Upper lobe of left lung (tissue), 6 donors: ENCODE data around the gene PRRC2C. TPM values are rescaled to one million over a fixed set of nuclear protein-coding genes. Genes with fewer than 3 reads are reported as not detected.

ENCODE experiments used
- ATAC-seq, 2 donors: fragments of 200-7000 bp; cut with Tn5 transposase; one replicate each; pipeline ENCODE4 v1.9.1; 2022; ENCODE audit warnings: mild to moderate bottlenecking in 2 of 2, moderate library complexity in 2 of 2; ENCODE audit not compliant: low FRiP score in 2 of 2
- DNase-seq, 2 donors: peaks; one replicate each; pipeline ENCODE4 v3.0.0-alpha.2; 2019 to 2020
- H3K27ac ChIP-seq, 4 donors: fragments of 200-600 bp; sonication (generic); one replicate each; pipeline ENCODE4 v1.5.1; 2016 to 2019
- H3K27me3 ChIP-seq, 4 donors: fragments of 200-600 bp; sonication (generic); one replicate each; pipeline ENCODE4 v1.5.1; 2017 to 2019
- H3K36me3 ChIP-seq, 4 donors: fragments of 200-600 bp; sonication (generic); one replicate each; pipeline ENCODE4 v1.5.1; 2016 to 2019
- H3K4me1 ChIP-seq, 4 donors: fragments of 200-600 bp; sonication (generic); one replicate each; pipeline ENCODE4 v1.5.1; 2018 to 2019
- H3K4me3 ChIP-seq, 4 donors: fragments of 200-600 bp; sonication (generic); one replicate each; pipeline ENCODE4 v1.5.1; 2017 to 2019; ENCODE audit warnings: mild to moderate bottlenecking in 2 of 4, moderate library complexity in 1 of 4
- H3K9me3 ChIP-seq, 4 donors: fragments of 200-600 bp; sonication (generic); one replicate each; pipeline ENCODE4 v1.5.1; 2018 to 2019
- EP300 ChIP-seq, 4 donors: sonication (generic); formaldehyde crosslinking; IDR thresholded peaks; one replicate each; pipeline ENCODE4 v1.5.1; 2017; ENCODE audit warnings: antibody characterized with exemption in 4 of 4, control low read depth in 2 of 4
- POLR2A ChIP-seq, 4 donors: fragments of 450-650 bp; IDR thresholded peaks; one replicate each; pipeline ENCODE4 v1.5.1; 2016 to 2017; ENCODE audit warnings: antibody characterized with exemption in 4 of 4, mild to moderate bottlenecking in 2 of 4
- POLR2AphosphoS5 ChIP-seq, 2 donors: sonication (generic); formaldehyde crosslinking; IDR thresholded peaks; one replicate each; pipeline ENCODE4 v1.5.1; 2017; ENCODE audit warnings: antibody characterized with exemption in 2 of 2
- WGBS, 2 donors: methylation state at CpG; one replicate each; pipeline ENCODE4 v1.1.5; 2017 to 2018; 5-methylcytosine and 5-hydroxymethylcytosine counted together
- total RNA-seq, 6 donors: library from RNA; depleted of rRNA in 4 of 6; stranded (reverse); fragments of >200 nt in 4 of 6; gene quantifications; one replicate each; pipeline versions ENCODE4 v1.1.0 to v1.2.1, GENCODE V29; 2016 to 2021
- TF ChIP-seq, protein P1 (sequence below), 6 experiments: fragments of 450-650 bp in 4 of 6; fragments of 200-600 bp in 2 of 6; sonication (generic) in 2 of 6; IDR thresholded peaks; one replicate each; pipeline ENCODE4 v1.5.1; 2016 to 2019; ENCODE audit warnings: antibody characterized with exemption in 6 of 6
- donor health status: DM: no; HTN: no; CAD: no; lungs with moderate emphysema.
- donor health status: DM: no; HTN: yes; CAD: no; lungs with severe emphysema.

Gene PRRC2C
- total RNA-seq, 6 donors from 2014 or later = 92.8 to 131 (median 112) TPM

DNA sequence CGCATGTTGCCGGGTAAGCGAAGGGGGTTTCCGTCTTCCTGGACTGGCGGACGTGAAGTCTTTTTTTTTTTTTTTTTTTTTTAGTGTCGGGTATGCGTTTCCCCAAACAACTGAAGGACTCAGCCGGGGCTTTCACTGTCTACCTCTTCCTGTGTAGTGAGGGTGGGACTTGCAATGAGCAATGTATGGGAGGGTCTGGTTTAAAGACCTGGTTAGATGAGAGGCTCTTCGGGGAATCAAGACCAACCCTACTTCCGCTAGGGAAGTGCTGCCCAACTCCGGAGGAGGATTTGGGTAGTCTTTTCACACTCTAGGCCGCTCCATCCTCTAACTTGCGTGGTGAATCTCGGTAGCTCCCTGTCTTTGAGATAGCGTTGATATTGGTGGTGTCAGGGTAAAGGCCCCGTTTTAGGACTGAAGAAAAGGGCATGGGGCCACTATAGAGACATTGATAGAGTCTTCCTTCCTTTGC, 754 bp downstream of the PRRC2C start:
- peak overlapping the region; percentile 67 to 94 (median 90) for H3K4me3 ChIP-seq
- no peaks in the 10 kb centered on the region for H3K27me3 ChIP-seq
- H3K4me1 ChIP-seq = peaks cover 36 to 49% (median 37%) of the 10 kb centered on the region in 4 donors
- peaks cover 0 to 6% (median 0%) of the 10 kb centered on the region in 4 donors for H3K36me3 ChIP-seq
- H3K9me3 ChIP-seq = no peaks in the 10 kb centered on the region
- peak; percentile 31 to 43 for TF ChIP-seq POLR2AphosphoS5 (IDR thresholded peaks at IDR 0.05)
- TF ChIP-seq EP300 (IDR thresholded peaks at IDR 0.05) = no peak
- DNase-seq (peak in 1 of 2 donors; percentile 45), ATAC-seq (peak; percentile 64 to 71)
- WGBS, 2 donors = 0% methylated on average over 17 of the region's 17 CpGs
- peak overlapping the region; percentile 99 to 100 (median 100) for H3K27ac ChIP-seq

DNA sequence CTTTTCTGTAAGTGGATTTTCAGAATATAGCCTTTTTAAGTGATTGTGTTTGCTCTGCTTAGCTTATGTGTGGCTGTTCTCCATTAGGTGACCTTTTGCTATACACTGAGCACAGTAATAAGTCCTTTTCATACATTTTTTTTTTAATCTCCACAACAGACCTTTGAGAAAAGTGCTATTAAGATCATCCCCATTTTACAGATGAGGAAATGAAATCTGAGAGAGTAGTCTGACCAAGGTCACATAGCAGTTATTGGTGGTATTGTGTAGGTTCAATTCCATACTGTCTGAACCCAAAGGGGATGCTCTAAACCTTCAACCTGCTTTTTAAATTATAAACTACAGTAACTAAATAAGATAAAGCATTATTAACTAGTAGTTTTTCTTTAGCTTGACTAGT, 1.7 kb downstream of the PRRC2C start:
- no peaks in the 10 kb centered on the region for H3K9me3 ChIP-seq
- peak overlapping the region in 1 of 4 donors; percentile 100 for H3K27ac ChIP-seq
- peaks cover 0 to 6% (median 0%) of the 10 kb centered on the region in 4 donors for H3K36me3 ChIP-seq
- DNase-seq (no peak), ATAC-seq (no peak)
- TF ChIP-seq, protein P1, sequence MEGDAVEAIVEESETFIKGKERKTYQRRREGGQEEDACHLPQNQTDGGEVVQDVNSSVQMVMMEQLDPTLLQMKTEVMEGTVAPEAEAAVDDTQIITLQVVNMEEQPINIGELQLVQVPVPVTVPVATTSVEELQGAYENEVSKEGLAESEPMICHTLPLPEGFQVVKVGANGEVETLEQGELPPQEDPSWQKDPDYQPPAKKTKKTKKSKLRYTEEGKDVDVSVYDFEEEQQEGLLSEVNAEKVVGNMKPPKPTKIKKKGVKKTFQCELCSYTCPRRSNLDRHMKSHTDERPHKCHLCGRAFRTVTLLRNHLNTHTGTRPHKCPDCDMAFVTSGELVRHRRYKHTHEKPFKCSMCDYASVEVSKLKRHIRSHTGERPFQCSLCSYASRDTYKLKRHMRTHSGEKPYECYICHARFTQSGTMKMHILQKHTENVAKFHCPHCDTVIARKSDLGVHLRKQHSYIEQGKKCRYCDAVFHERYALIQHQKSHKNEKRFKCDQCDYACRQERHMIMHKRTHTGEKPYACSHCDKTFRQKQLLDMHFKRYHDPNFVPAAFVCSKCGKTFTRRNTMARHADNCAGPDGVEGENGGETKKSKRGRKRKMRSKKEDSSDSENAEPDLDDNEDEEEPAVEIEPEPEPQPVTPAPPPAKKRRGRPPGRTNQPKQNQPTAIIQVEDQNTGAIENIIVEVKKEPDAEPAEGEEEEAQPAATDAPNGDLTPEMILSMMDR (IDR thresholded peaks at IDR 0.05) = no peak
- no peak for TF ChIP-seq POLR2AphosphoS5 (IDR thresholded peaks at IDR 0.05)
- no peak for TF ChIP-seq EP300 (IDR thresholded peaks at IDR 0.05)
- H3K4me1 ChIP-seq = peaks cover 37 to 53% (median 42%) of the 10 kb centered on the region in 4 donors
- H3K27me3 ChIP-seq = no peaks in the 10 kb centered on the region
- peak overlapping the region in 2 of 4 donors; percentile 67 to 87 for H3K4me3 ChIP-seq

DNA sequence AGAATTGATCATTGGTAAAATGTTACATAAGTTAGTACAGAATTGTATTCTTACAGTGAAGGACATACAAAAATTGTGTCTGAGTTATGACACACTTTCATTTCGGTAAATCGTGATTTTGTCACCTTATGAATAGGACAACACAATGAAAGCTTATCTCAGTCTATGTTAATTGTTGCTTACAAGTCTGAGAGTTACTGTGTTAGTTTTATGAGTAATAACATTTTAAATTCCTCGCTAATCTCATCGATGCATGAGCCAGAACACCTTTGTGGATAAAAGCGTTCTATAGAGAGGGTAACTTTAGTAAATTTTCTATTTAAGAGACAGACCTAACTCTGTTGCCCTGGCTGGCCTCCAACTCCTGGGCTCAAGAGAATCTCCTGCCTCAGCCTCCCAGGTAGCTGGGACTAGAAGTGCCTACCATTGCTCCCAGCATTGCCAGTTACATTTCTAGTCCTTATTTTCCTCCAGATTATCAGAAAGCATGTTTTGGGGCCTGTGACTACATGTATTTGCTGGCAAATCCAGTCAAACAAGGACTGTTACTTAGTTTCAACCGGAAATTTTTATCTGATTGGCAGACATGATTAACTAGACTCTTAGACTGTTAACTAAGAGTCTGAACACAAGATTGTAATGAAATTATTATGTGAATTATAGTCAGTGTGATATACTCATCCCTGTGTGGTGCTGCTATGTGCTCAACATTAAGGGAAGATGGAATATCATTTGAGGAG, 3.0 kb downstream of the PRRC2C start:
- TF ChIP-seq, protein P1 (IDR thresholded peaks at IDR 0.05) = no peak
- TF ChIP-seq POLR2A (IDR thresholded peaks at IDR 0.05) = no peak
- Histone ChIP-seq H3K27ac (peak overlapping the region in 1 of 4 donors; percentile 23), H3K4me1 (peaks cover 39 to 66% (median 50%) of the 10 kb centered on the region in 4 donors), H3K27me3 (no peaks in the 10 kb centered on the region), H3K9me3 (no peaks in the 10 kb centered on the region), H3K4me3 (no peak overlapping the region), H3K36me3 (peaks cover 0 to 6% (median 0%) of the 10 kb centered on the region in 4 donors)
- DNase-seq (no peak), ATAC-seq (no peak)
- WGBS, 2 donors = 55 to 59% methylated on average over 6 of the region's 6 CpGs

DNA sequence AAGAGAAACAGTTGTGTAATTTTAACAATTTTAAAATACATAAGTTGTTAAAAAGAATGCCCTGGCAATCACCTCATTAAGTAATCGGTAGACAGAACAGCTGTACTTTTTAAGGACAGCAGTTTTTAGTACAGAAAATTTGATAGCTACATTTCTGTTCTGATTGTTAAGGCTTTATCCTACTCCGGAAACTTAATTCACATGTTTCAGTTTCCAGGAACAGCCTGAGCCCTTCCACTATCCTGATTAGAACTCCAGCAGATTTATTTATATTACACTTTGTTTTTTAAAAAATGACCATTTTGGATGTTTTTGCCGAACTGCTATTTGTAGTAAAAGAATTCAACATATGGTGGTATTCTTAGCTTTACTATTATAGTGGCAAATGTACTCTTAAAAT, 8.7 kb downstream of the PRRC2C start:
- no peak for DNase-seq
- Histone ChIP-seq H3K4me1 (peaks cover 41 to 92% (median 46%) of the 10 kb centered on the region in 4 donors), H3K27ac (peak overlapping the region in 2 of 4 donors; percentile 1 to 16), H3K36me3 (peaks cover 0 to 6% (median 0%) of the 10 kb centered on the region in 4 donors), H3K27me3 (no peaks in the 10 kb centered on the region), H3K4me3 (no peak overlapping the region), H3K9me3 (no peaks in the 10 kb centered on the region)
- ATAC-seq = no peak
- no peak for TF ChIP-seq POLR2A (IDR thresholded peaks at IDR 0.05)
- no peak for TF ChIP-seq EP300 (IDR thresholded peaks at IDR 0.05)
- TF ChIP-seq, protein P1 (IDR thresholded peaks at IDR 0.05) = no peak
- TF ChIP-seq POLR2AphosphoS5 (IDR thresholded peaks at IDR 0.05) = no peak
- WGBS, 2 donors = 37 to 40% methylated on average over 3 of the region's 3 CpGs

DNA sequence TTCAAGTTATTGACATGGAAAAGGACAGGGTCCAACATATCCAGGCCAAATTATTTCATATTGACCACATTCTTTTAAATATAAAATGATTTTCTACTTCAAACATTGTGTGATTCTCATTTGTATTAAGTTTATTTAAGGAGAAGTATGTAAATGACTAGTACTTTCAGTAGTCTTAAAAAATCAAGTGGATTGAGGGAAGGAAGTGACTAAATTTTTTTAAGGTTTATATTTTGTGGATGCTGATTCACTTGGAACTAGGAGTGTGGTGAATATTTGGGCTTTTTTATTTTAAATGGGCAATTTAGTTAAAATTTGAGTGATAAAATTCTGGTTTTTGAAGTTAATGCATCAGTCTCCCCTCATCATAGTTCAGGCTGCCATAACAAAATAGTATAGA, 10.1 kb downstream of the PRRC2C start:
- Histone ChIP-seq H3K9me3 (no peaks in the 10 kb centered on the region), H3K4me3 (no peak overlapping the region), H3K4me1 (peaks cover 31 to 85% (median 39%) of the 10 kb centered on the region in 4 donors), H3K36me3 (peaks cover 0 to 2% (median 0%) of the 10 kb centered on the region in 4 donors), H3K27me3 (no peaks in the 10 kb centered on the region), H3K27ac (no peak overlapping the region)
- no peak for ATAC-seq
- no peak for TF ChIP-seq POLR2A (IDR thresholded peaks at IDR 0.05)
- no peak for TF ChIP-seq POLR2AphosphoS5 (IDR thresholded peaks at IDR 0.05)
- TF ChIP-seq, protein P1 (IDR thresholded peaks at IDR 0.05) = no peak
- TF ChIP-seq EP300 (IDR thresholded peaks at IDR 0.05) = no peak
- DNase-seq = no peak
